Psoas muscle (tissue), 8 donors: Measurements from ENCODE around the gene ASPG. TPM values are rescaled to one million over a fixed set of nuclear protein-coding genes. Genes with fewer than 3 reads are reported as not detected.
A peak's percentile ranks its signal among the peaks of the same experiment; 100 is the strongest.

ENCODE experiments used
- ATAC-seq, 4 donors: fragments of 200-7000 bp; cut with Tn5 transposase; one replicate each; pipeline ENCODE4 v1.9.1; 2020; ENCODE audit warnings: moderate library complexity in 3 of 4, mild to moderate bottlenecking in 2 of 4
- DNase-seq, 2 donors: peaks; one replicate each; pipeline ENCODE4 v3.0.0-alpha.2; 2020
- H3K27ac ChIP-seq: fragments of 200-600 bp; one replicate; pipeline ENCODE4 v1.8.0; 2022
- H3K27me3 ChIP-seq, 3 donors: fragments of 200-600 bp in 1 of 3; one replicate each; pipeline versions ENCODE4 v1.6.1 to v1.8.0; 2013 to 2022; ENCODE audit warnings: low read length in 2 of 3, mild to moderate bottlenecking in 2 of 3, moderate library complexity in 1 of 3; ENCODE audit not compliant: insufficient read depth in 3 of 3
- H3K36me3 ChIP-seq, 2 donors: fragments of 200-600 bp in 1 of 2; one replicate each; pipeline versions ENCODE4 v1.6.1 to v1.8.0; 2013 to 2022; ENCODE audit warnings: low read depth in 1 of 2, mild to moderate bottlenecking in 1 of 2, moderate library complexity in 1 of 2; ENCODE audit not compliant: insufficient read depth in 1 of 2
- H3K4me1 ChIP-seq: fragments of 200-600 bp; one replicate; pipeline ENCODE4 v1.8.0; 2022
- H3K4me3 ChIP-seq: fragments of 200-600 bp; one replicate; pipeline ENCODE4 v1.8.0; 2022; ENCODE audit warnings: mild to moderate bottlenecking
- H3K9me3 ChIP-seq: fragments of 200-600 bp; one replicate; pipeline ENCODE4 v1.8.0; 2022
- CTCF ChIP-seq: fragments of 200-600 bp; IDR thresholded peaks from one replicate; pipeline ENCODE4 v1.8.0; 2022; ENCODE audit warnings: antibody characterized with exemption
- WGBS, 3 donors: extraction: QIAGEN DNeasy Blood & Tissue Kit; methylation state at CpG; one replicate each; pipeline versions ENCODE4 v1.1.6 to v1.1.7; 2013; 5-methylcytosine and 5-hydroxymethylcytosine counted together
- intact Hi-C, 2 donors: fragments of 100-400 bp; cut with DNase I; formaldehyde crosslinking; loops; one replicate each; pipeline versions ENCODE4 v1.11.0 to v1.14.2; 2022
- polyA plus RNA-seq, 3 donors: library from polyadenylated mRNA; stranded (reverse); fragments of 200-250 nt; gene quantifications; one replicate each; pipeline ENCODE4 v1.2.3, GENCODE V29; 2013
- total RNA-seq, 4 donors: library from RNA; stranded (reverse); fragmentation: NEBNext Ultra II Directional in 2 of 4; extraction: Animal tissue kit (Norgen Biotek cat#: 25700) in 2 of 4; gene quantifications; one replicate each; pipeline versions ENCODE4 v1.2.1 to v1.2.4, GENCODE V29; 2021 to 2023
- donor health status: healthy with polysubstance abuse.
- donor health status: DM: no; HTN: no; CAD: no; lungs with moderate emphysema.
- donor health status: Bipolar disorder and iron deficiency.
- donor health status: healthy.
- donor health status: DM: yes; HTN: yes; CAD: no.
- donor health status: DM: no; HTN: no; CAD: no.
- donor health status: DM: no; HTN: no; CAD: no.
- donor health status: DM: yes; HTN: yes; CAD: no.

ASPG gene
- total and polyA plus RNA-seq, 7 donors = 0.04 to 0.84 (median 0.33) TPM; not detected in 1

GRCh38 chr14:104134061-104134965, 48.8 kb downstream of the ASPG start:
- no peaks in the 10 kb centered on the region for H3K36me3 ChIP-seq
- intact Hi-C loops = loop anchor here in 1 of 2 donors (10.0 kb wide), 1 partner anchor 210 kb away; no protein-coding TSS in a partner anchor

GRCh38 chr14:104135121-104135903, 49.8 kb downstream of the ASPG start:
- intact Hi-C loops = loop anchor here (5.0 to 10.0 kb wide), 3 partner anchors 209 to 572 kb away; no protein-coding TSS in a partner anchor
- Histone ChIP-seq H3K4me3 (no peak overlapping the region), H3K27me3 (peaks cover 0 to 68% (median 25%) of the 10 kb centered on the region in 3 donors), H3K4me1 (peaks cover 9% of the 10 kb centered on the region), H3K9me3 (no peaks in the 10 kb centered on the region), H3K27ac (no peak overlapping the region), H3K36me3 (no peaks in the 10 kb centered on the region)
- DNase-seq (peak; percentile 13 to 57), ATAC-seq (no peak)
- TF ChIP-seq CTCF = no peak
- 3 to 5% (median 4%) methylated on average over 37 to 47 of the region's 47 CpGs for WGBS, 3 donors

More at GRCh38 chr14:104134061-104134965, 48.8 kb downstream of the ASPG start:
- TF ChIP-seq CTCF = no peak
- DNase-seq = peak; percentile 12 to 33
- Histone ChIP-seq H3K4me1 (peaks cover 9% of the 10 kb centered on the region), H3K9me3 (peaks cover 7% of the 10 kb centered on the region), H3K27me3 (peaks cover 0 to 60% (median 26%) of the 10 kb centered on the region in 3 donors), H3K27ac (no peak overlapping the region), H3K4me3 (no peak overlapping the region)
- 47 to 53% (median 47%) methylated on average over 31 of the region's 31 CpGs for WGBS, 3 donors
- ATAC-seq = no peak

- WGBS, 3 donors = 0 to 2% (median 1%) methylated on average over 17 to 77 of the region's 78 CpGs
- TF ChIP-seq CTCF = no peak
- peaks cover 9% of the 10 kb centered on the region for H3K4me1 ChIP-seq
- DNase-seq (peak; percentile 7 to 44), ATAC-seq (no peak)
- H3K9me3 ChIP-seq = no peaks in the 10 kb centered on the region
- intact Hi-C loops = loop anchor here (2.0 to 10.0 kb wide), 4 partner anchors 209 to 571 kb away; no protein-coding TSS in a partner anchor
- H3K27me3 ChIP-seq = peaks cover 0 to 68% (median 21%) of the 10 kb centered on the region in 3 donors
- H3K36me3 ChIP-seq = no peaks in the 10 kb centered on the region
- no peak overlapping the region for H3K27ac ChIP-seq
- peak overlapping the region; percentile 46 for H3K4me3 ChIP-seq
These were observed 50.5 kb downstream of the ASPG start for GRCh38 chr14:104135904-104136471.

GRCh38 chr14:104136472-104137296, 51.2 kb downstream of the ASPG start:
- DNase-seq (peak; percentile 13 to 34), ATAC-seq (no peak)
- peaks cover 9% of the 10 kb centered on the region for H3K4me1 ChIP-seq
- no peak overlapping the region for H3K27ac ChIP-seq
- H3K27me3 ChIP-seq = peaks cover 0 to 68% (median 21%) of the 10 kb centered on the region in 3 donors
- TF ChIP-seq CTCF = no peak
- no peaks in the 10 kb centered on the region for H3K9me3 ChIP-seq
- intact Hi-C loops = loop anchor here (1.0 to 10.0 kb wide), 6 partner anchors 208 to 571 kb away; no protein-coding TSS in a partner anchor
- peak overlapping the region; percentile 46 for H3K4me3 ChIP-seq
- no peaks in the 10 kb centered on the region for H3K36me3 ChIP-seq
- whole genome bisulfite sequencing, 3 donors = 2 to 4% (median 2%) methylated on average over 47 to 77 of the region's 77 CpGs
